ENCODE results near the gene RMRP. TPM values are rescaled to one million over a fixed set of nuclear protein-coding genes. Genes with fewer than 3 reads are reported as not detected.

Gene RMRP
- total and polyA plus RNA-seq, 10 of the 15 experiments (the other 5 are each of a cell fraction or from before 2014, with no cell fraction given) = 12.0 to 42,450 (median 6,418) TPM; not detected in 4

- TF ChIP-seq MAX (IDR thresholded peaks at IDR 0.05; ENCODE audit: low read depth, low read length) (no peak; the same call in 1 of the 2 replicates), YY1 (IDR thresholded peaks at IDR 0.05; ENCODE audit: low read depth, low read length) (peak; percentile 86), IKZF1 (conservative IDR thresholded peaks at IDR 0.05) (peak; percentile 83), ZBED1 (IDR thresholded peaks at IDR 0.05; ENCODE audit: borderline replicate concordance) (peak; percentile 43; the same call in 1 of the 2 replicates), SPI1 (IDR thresholded peaks at IDR 0.05; ENCODE audit: borderline replicate concordance, insufficient read depth, low read depth, low read length) (peak; percentile 68; the same call in 1 of the 2 replicates), CEBPB (IDR thresholded peaks at IDR 0.05; ENCODE audit: borderline replicate concordance in 1 of 2, low read depth in 2 of 2, low read length in 2 of 2) (no peak), ASH2L (IDR thresholded peaks at IDR 0.05; ENCODE audit: borderline replicate concordance, low read depth) (no peak), TCF3 (IDR thresholded peaks at IDR 0.05; ENCODE audit: borderline replicate concordance, insufficient read depth, low read depth, low read length) (no peak; the same call in 1 of the 2 replicates), CREB1 (IDR thresholded peaks at IDR 0.05; ENCODE audit: low read depth) (peak; percentile 83), CBX5 (IDR thresholded peaks at IDR 0.05; ENCODE audit: low read depth) (no peak), STAT1 (conservative IDR thresholded peaks at IDR 0.05) (no peak), SREBF1 (IDR thresholded peaks at IDR 0.05; ENCODE audit: low read length) (no peak), KLF5 (IDR thresholded peaks at IDR 0.05; ENCODE audit: partially characterized antibody) (no peak), POLR2AphosphoS5 (IDR thresholded peaks at IDR 0.05; ENCODE audit: low read length) (no peak), JUND (IDR thresholded peaks at IDR 0.05; ENCODE audit: low read depth, low read length) (no peak), BCL11A (IDR thresholded peaks at IDR 0.05; ENCODE audit: low read depth, low read length) (no peak), SMC3 (IDR thresholded peaks at IDR 0.05; ENCODE audit: borderline replicate concordance, low read length) (no peak), CBFB (IDR thresholded peaks at IDR 0.05; ENCODE audit: low read depth) (no peak), TCF7 (IDR thresholded peaks at IDR 0.05; ENCODE audit: borderline replicate concordance) (no peak), BMI1 (IDR thresholded peaks at IDR 0.05; ENCODE audit: borderline replicate concordance) (no peak), SKIL (IDR thresholded peaks at IDR 0.05; ENCODE audit: low read depth, poor library complexity, severe bottlenecking) (no peak), ZSCAN29 (IDR thresholded peaks at IDR 0.05) (no peak), NR2C1 (IDR thresholded peaks at IDR 0.05) (no peak), FOXK2 (IDR thresholded peaks at IDR 0.05) (no peak)
Observed at GRCh38 chr9:35618854-35619799, 38.7 kb downstream of the RMRP start (continued).
